GM12874 (cell line): ENCODE results near the gene C19orf73.

Experiments used
- TF ChIP-seq, protein P1 (sequence below): IDR thresholded peaks from 2 replicates; pipeline ENCODE4 v1.5.1; 2011; ENCODE audit warnings: low read depth, mild to moderate bottlenecking, control low read depth, low read length, moderate library complexity; ENCODE audit not compliant: insufficient read depth

Gene C19orf73

DNA sequence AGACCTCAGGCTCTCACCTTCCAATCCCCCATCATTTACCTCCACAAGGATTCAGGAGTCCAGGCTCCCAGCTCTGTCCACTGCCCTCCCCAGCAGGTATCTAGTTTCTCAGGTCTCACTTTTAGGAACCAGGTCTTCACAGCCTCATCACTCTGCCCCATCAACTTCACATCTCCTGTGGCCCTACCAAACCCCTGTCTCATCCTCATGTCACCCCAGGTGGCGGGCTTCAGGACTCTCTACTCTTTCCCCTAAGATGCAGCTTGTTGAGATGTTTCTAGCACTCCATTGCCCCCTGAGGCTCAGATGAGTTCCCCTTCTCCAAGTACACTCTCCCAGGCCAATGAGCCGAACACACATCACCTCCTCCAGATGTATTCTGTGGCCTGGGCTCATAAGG, 1.9 kb upstream of the C19orf73 start:
- TF ChIP-seq, protein P1, sequence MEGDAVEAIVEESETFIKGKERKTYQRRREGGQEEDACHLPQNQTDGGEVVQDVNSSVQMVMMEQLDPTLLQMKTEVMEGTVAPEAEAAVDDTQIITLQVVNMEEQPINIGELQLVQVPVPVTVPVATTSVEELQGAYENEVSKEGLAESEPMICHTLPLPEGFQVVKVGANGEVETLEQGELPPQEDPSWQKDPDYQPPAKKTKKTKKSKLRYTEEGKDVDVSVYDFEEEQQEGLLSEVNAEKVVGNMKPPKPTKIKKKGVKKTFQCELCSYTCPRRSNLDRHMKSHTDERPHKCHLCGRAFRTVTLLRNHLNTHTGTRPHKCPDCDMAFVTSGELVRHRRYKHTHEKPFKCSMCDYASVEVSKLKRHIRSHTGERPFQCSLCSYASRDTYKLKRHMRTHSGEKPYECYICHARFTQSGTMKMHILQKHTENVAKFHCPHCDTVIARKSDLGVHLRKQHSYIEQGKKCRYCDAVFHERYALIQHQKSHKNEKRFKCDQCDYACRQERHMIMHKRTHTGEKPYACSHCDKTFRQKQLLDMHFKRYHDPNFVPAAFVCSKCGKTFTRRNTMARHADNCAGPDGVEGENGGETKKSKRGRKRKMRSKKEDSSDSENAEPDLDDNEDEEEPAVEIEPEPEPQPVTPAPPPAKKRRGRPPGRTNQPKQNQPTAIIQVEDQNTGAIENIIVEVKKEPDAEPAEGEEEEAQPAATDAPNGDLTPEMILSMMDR: no peak

DNA sequence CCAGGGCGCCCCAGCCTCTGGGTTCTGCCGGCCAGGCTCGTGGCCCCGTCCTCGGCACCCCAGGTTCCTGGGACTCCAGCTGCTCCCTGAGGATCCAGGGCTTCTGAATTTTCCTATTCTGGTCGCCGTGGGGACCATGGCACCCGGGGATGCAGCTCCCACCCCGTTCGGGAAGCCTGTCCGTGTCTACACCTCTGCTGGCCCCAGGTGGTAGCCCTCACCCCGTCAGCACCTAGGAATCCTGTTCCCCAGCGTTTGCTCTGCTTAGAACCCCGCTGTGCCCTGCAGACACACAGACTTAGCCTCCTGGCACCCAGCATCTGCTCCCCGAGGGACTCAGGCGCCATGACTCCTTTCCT, 1.4 kb upstream of the C19orf73 start:
- TF ChIP-seq, protein P1: no peak

DNA sequence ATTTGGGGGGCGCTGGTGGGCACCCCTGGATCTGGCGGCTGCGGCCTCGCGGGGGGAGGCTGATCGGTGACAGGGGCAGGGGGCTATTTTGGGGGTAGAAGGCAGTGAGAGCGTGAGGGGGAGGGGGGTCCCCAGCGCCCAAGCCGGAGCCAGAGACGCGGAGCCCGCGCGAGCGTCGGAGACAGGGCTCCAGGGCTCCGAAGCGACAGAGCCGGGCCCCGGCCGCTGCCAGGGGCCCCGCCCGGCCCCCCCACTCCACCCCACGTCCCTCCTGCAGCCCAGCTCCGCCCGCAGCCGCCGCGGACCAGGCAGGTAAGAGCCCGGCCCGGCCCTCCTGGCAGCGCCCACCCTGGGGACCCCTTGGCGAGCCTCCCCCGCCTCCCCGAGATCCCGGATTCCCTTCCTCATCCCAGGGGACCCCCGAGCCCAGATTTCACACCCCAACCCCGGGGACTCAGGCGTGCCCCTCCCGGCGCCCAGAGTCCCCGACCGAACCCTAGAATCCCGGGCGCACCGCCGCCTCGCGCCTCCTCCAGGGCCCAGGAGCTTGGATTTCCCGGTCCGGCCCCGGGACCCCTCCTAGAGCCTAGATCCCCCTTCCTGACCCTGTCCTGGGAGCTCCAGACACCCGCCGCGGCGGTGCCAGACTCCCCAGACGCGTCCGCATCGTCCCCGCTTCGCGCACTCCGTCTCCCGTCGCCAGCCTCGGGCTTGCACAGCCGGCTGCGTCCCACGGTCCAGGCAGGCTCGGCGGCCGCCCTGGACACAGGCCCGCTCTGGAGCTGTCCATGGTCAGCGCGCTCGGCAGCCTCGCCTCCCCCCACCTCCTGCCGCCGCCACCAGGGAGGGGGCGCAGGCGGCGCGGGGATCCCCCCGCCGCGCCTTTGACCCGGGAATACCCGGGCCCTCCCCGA, 725 bp upstream of the C19orf73 start, which contains the start of gene PPFIA3:
PPFIA3 (plus strand) TSS at position 134 of the 914 bp plus-strand sequence. CDS start 8,330 bp downstream, outside the sequence.
- TF ChIP-seq, protein P1: no peak

DNA sequence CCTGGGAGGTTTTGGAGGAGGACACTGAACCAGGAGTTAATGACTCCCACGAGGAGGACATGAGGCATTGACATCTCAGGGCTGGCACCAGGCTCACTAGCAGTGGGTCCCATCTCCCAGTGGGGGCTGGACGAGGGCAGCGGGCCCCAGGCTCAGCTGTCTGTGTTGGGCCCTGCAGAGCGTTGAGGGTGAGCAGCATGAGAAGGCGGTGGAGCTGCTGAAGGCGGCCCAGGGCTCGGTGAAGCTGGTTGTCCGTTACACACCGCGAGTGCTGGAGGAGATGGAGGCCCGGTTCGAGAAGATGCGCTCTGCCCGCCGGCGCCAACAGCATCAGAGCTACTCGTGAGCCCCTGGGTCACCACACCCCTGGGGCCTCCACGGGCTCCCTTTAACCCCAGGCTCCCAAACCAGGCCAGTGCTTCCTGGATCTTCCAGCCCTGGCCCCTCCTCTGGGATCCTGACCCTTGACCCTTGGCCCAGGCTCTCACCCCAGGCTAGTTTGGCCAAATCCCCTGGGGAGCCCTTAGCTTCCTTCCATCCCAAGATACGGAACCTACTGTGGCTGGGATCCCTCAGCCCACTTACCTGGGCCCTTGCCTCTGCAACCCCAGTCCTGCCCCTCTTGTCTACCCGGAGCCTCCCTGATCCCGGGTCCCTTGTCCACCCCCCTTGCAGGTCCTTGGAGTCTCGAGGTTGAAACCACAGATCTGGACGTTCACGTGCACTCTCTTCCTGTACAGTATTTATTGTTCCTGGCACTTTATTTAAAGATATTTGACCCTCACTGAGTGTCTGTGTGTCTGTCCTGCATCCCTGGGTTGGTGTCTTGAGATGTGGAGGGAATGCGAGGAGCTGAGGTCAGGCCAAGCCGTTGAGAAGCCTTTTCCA, 1.0 kb downstream of the C19orf73 start:
- TF ChIP-seq, protein P1: no peak

DNA sequence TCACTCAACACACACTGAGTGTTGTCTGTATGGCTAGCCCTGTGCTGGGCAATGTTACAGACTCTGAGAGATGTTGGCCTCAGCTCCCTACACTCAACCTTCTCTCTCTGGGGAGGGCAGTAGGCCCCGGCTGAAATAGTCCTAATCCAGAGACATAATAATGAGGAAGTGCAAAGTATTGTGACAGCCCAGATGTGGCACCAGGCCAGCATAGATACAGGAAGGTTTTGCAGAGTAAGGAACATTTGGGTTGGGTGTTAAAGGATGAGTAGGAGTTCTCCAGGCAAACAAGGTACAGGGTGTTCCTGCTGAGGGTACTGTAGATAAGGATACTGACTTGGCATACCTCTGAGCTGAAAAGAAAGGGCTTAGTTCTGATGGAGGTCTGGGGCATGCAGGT, 2.4 kb downstream of the C19orf73 start:
- TF ChIP-seq, protein P1: no peak

DNA sequence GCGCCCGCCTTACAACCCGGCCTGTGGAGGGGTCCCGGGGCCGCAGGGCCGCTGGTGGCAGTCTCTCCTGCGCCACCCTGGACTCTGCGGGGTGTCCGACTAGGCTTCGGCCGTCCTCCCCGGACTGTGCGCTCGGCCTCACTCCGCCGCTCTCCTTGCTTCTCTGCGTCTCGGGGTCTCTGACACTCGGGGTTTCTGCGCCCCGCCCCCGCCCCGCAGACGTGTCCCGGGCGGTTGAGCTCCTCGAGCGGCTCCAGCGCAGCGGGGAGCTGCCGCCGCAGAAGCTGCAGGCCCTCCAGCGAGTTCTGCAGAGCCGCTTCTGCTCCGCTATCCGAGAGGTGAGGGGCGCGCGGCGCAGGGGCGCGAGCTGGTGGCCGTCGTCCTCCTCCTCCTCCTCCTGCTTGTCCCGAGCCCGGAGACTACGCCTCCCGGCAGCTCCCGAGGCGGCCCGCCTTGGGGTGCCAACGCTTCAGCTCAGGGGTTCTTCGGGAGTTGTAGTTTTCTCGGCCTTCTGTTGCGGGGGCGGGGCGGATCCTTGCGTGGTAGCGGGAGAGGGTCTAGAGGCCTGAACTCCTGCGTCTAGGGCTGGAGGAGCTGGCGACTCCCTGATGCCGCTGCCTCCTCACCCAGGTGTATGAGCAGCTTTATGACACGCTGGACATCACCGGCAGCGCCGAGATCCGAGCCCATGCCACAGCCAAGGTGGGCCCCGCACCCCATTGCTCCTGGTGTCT, 4.1 kb downstream of the C19orf73 start:
- TF ChIP-seq, protein P1: no peak
